NCI-H748 (cell line): ENCODE data around the gene PARVB.

ENCODE experiments used
- DNase-seq: peaks from one replicate; lab custom pipeline; 2025; ENCODE audit not compliant: unreplicated experiment; lab: John Stamatoyannopoulos, UW

The PARVB gene

GRCh38 chr22:44194569-44194968 lies 170.5 kb downstream of the PARVB start:
- DNase-seq = no peak

DNA sequence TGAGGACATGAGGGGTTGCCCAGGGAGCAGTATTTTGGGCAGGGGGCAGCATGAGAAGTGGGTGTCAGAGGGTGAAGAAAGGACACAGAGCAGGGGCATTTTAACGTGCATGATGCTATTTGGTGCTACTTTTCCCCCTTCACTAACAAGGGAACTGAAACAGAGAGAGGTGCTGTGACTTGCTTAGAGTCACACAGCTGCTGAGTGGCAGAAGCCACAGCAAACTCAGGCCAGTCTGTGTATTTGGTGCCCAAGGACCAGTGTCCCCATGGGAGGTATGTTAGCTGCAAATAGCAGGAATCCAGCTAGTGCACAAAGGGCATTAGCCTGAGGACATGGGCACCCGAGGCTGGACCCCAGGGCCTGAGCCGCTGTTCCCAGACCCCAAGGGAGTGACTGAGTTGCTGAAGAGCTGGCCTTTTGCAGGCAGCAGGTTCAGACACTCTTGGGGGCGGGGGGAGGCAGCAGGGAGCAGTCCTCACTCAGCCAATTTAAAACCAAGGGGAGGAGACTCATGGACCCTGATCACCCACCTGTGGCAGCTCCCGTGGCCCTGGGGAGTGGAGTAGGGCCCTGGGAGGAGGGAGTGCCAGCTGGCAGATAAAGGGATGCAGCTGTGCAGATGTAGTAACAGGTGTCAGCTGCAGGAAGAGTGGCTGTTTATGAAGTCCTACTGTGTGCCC lies 171.2 kb downstream of the PARVB start:
- DNase-seq = no peak

DNA sequence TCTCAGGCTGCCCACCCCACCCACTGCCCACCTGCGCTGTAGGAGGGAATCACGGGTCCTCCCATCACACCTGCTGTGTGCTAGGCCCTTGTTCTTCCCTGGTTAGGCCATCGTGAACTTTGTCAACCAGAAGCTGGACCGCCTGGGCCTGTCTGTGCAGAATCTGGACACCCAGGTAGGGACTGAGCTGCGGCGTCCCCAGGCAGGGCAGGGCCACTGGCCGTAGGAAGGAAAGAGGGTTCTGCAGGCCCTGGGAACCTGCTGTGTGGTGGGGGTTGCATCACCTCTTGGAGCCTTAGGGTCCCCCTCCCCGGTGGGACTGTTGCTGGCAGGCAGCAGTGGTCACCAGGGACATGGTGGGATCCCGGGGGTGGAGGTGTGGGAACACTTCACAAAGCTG lies 172.1 kb downstream of the PARVB start:
- no peak for DNase-seq

- no peak for DNase-seq
These were observed 172.6 kb downstream of the PARVB start for GRCh38 chr22:44196731-44197131.

- DNase-seq = no peak
These were observed 173.2 kb downstream of the PARVB start for GRCh38 chr22:44197271-44197670.

DNA sequence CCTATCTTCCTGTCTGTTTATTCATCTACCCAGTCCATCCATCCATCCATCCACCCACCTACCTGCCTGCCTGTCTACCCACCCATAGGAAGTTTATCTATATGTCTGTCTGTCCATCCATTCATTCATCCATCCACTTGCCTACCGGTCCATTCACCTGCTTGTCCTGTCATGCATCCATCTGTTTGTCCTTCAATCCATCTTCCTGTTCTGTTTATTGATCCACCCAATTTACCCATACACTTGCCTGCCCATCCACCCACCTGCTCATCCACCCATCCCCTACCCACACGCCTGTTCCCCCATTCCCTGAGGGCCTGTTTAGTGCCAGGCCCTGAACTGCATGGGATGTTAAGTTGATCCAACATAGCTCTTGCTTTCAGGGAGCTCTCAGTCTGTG lies 175.1 kb downstream of the PARVB start:
- no peak for DNase-seq

DNA sequence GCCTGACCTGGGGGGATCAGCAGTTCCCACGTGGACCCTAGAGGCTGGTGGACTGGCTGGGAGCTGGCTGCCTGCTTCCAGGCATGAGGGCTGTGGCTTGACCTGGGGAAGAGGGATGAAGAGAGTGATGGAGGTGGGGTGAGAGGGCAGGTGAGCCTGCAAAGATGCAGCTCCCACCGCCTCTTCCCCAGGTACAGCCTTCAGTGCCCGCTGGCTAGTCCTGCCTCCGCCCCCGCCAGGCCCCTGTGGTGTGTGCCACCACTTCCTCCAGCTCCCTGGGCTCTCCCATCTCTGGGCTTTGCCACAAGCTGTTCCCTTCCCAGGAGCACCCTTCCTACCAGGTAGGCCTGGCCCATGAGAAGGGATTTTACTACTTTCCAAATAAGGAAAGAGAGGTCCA lies 175.8 kb downstream of the PARVB start:
- no peak for DNase-seq

GRCh38 chr22:44200451-44200850 lies 176.3 kb downstream of the PARVB start:
- no peak for DNase-seq

DNA sequence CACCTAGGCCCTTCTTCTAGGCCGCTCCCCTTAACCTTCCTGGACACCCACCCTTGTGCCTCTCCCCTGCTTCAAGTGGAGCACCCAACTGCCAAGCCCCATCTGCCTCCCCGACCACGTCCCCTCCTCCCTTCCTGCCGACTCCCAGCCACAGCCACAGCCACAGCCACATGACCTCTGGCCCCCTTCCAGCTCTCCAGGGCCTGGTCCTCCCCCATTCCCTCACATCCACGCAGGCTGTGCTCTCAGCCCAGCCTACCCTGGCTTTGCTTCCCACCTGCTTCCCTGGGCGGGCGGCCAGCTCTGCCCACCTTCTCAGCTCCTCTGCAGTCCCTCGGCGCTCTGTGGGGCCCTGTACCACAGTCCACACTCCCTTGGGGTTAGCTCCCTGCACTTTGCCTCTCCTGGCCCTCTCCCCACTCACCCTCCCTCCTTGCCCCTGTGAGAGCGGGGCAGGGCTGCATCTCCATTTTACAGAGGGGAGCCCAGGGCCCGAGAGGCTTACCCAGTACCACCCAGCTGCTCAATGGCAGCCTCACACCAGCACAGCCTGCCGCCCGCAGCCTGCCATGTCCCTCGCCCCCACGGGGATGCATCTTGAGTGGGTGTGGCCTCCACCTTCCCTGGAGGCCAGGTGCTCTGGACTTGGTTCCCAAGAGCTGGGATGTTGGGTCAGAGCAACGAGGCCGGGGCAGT lies 176.9 kb downstream of the PARVB start:
- no peak for DNase-seq

DNA sequence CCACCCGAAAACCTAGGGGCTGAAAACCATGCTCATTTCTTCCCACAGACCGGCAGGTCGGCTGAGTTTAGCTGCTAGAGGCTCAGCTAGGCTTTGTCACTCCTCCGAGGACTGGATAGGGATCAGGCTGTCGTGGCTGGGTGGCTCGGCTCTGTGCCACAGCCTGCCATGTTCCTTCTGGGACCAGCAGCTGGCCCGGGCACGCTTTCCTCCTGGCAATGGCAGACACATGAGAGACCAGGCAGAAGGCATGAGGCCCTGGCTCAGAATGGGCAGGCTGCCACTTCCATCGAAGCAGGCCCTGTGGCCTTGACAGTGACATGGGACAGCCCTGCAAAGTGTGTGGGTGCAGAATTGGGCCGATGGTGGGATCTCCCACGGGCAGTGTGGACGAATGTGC lies 177.6 kb downstream of the PARVB start:
- no peak for DNase-seq

DNA sequence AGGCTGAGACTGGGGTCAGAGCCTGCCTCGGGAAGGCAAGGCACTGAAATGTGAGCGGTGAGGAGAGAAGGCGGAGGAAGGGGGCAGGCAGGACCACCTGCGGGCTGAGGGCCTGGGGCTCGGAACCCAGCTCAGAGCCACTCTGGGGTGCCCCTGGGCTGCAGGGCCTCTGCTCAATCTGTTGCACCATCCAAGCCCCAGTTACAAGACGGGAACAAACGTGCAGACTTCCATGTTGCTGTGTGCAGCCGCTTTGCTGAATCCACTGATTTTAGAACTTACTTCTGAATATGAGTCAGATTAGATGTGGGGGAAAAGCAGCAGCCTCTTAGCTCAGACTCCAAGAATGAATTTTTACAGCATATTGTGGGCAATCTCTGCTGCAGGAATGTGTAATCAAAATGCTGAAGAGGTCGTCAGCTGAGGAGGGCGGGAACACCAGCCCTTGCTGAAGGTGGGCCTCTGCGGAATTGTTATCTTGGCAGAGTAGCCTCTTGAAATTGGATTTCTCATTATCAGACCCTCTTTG lies 178.2 kb downstream of the PARVB start:
- no peak for DNase-seq

DNA sequence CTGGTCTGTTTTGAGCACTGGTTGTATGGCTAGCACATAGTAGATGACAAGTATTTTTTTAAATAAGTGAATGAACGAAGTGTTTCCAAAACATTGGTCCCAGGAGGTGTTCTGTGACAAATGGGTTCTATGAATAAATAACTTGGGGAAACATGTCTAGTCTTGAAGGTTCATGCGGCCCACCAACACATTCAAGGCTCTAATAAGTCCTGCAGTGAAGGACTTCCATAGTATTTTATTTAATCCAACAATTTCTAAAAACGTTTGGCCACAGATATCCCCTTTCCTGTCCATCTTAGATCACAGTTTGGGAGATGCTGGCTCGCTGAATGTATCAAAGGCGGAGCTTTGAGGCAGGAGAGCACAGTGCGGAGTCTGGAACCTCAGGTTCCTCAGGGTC lies 179.1 kb downstream of the PARVB start:
- DNase-seq = no peak

DNA sequence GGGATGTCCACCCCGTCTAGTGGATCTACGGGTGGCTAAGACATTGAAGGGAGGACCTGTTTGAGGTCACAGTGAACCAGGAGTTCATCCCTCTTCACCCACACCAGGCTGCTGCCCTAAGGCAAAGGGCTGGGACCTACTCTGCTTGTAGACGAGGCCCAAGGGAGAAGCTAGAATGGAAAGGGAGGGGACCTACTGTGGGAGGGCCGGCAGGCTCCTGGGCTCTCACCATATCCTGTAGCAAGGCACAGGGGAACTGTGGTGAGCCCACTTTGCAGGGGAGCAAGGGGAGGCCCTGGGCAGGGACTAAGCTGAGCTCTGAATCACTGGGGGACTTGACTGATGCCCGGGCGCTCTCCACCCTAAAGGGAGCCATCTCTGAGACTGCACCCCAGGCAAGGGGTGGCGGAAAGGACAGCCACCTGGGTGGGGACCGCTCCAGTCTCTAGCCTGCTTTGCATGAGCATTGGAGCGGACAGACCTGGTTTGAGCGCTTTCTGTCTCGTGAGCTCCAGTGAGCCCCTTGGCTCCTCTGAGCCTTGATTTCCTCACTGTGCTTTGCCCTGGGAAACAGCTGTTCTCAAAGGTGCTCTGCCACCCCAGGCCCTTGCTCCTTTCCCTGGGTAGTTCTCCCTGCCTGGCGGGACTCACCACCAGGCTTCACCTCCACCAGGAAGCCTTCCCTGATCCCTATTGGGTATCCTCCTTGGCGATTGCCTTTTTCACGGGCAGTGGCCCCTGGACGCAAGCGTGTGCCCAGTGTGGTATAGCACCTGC lies 180.8 kb downstream of the PARVB start:
- no peak for DNase-seq

DNA sequence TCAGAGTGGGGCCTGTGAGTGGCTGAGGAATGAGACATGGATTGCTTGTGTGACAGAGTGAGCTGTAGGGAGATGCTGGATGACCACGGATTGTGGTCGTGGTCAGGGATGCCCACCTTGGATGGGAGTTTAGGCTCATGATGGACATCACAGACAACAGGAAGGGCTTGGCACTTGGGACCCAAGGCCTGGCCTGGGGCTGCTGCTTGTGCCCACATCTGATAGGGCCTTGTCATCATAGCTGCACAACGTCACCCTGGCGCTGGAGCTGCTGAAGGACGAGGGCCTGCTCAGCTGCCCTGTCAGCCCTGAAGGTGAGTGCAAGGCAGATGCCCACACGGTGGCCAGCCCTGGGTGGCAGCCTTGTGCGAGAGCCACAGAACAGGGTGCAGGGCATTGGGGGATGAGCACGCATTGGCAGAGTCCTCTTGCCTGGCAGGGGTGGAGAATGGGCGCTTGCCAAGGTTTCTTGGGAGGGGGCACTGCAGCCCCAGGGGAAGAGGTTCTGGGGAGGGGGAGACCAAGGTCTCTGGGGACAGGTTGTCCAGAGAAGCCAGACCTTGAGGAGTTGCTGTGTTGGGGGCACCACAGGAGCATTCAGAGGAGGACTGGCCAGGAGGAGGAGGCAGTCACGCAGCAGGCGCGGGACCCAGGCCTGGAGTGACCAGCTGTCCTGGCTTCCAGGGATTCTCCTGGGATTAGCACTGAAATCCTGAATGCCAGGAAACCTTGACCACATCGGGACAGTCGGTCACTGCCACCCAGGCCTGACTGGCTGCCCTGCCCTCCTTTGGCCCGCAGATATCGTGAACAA lies 181.6 kb downstream of the PARVB start:
- no peak for DNase-seq

GRCh38 chr22:44206330-44206645 lies 182.2 kb downstream of the PARVB start:
- DNase-seq = no peak

- DNase-seq = no peak
These were observed 182.6 kb downstream of the PARVB start for GRCh38 chr22:44206696-44207095.

DNA sequence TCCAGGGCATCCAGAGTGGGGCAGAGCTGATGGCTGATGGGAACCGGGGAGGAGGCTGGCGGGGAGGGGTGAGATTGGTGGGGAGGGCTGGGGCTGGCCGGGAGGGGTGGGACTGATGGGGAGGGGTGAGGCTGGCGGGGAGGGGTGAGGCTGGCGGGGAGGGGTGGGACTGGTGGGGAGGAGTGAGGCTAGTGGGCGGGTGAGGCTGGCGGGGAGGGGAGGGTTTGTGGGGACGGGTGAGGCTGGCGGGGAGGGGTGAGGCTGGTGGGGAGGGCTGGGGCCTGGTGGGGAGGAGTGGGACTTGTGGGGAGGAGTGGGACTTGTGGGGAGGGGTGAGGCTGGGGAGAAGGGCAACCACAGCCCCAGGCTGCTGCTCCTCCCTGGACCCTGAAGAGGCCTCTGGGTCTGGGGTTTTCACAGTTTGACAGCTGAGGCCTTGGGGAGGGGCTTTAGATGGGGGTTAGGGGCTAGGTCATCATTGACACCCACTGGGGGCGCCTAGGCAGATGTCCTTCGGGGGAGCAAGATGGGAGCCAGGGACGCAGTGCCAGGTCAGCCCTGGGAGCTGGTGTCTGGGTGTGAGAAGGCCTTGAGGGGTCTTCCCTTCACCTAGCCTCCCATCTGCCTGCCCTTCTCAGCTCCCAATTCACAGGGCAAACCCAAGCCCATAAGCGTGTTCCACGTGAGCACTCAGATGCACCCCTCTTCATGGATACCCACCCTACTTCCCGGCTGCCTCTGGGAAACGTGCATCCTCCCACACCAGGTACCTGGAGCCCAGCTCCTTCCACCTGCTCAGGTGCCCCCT lies 183.3 kb downstream of the PARVB start:
- no peak for DNase-seq

DNA sequence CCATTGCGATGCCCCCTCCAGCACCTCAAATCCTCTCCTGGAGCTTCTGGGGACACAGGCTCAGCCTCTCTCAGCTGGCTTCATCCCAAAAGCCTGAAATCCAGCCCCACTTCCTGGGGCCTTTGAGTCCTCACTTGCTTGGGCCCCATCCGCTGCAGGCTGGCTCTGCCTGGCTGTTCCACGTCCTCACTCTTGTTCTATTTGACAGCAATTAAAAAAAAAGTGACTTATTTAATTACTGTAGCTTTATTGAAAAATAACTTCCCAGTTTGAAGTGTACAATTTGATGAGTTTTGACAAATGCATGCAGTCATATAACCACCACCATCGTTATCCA lies 183.8 kb downstream of the PARVB start:
- no peak for DNase-seq

DNA sequence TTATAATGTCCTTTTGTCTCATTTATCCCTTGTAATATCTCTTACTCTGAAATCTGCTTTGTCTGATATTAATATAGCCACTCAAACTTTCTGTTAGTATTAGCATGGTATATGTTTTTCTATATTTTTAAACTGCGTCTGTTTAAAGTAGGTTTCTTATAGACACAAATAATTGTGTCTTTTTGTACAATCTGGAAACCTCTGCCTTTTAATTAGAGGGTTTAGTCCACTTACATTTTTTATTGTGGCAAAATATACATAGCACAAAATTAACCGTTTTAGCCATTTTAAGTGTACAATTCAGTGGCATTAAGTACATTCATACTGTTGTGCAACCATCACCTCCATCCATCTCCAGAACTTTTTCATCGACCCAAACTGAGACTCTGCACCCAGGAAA lies 185.2 kb downstream of the PARVB start:
- no peak for DNase-seq

- no peak for DNase-seq
These were observed 186.6 kb downstream of the PARVB start for GRCh38 chr22:44210722-44211121.
